Glutamatergic neuron (in vitro differentiated cells): ENCODE measurements around the gene FARS2. TPM values are rescaled to one million over a fixed set of nuclear protein-coding genes. Genes with fewer than 3 reads are reported as not detected.

Experiments
- DNase-seq: peaks from one replicate; pipeline ENCODE4 v3.0.0; 2022
- H3K27ac Mint-ChIP-seq: one replicate; pipeline ENCODE4 v1.8.0; 2020; ENCODE audit warnings: mild to moderate bottlenecking, mixed read lengths, inconsistent platforms; ENCODE audit not compliant: unreplicated experiment
- H3K27me3 Mint-ChIP-seq: one replicate; pipeline ENCODE4 v1.8.0; 2020; ENCODE audit warnings: mild to moderate bottlenecking, moderate library complexity, mixed read lengths, inconsistent platforms; ENCODE audit not compliant: unreplicated experiment
- H3K36me3 Mint-ChIP-seq: one replicate; pipeline ENCODE4 v1.8.0; 2020; ENCODE audit warnings: mild to moderate bottlenecking, mixed read lengths, inconsistent platforms; ENCODE audit not compliant: unreplicated experiment
- H3K4me1 Mint-ChIP-seq: one replicate; pipeline ENCODE4 v1.8.0; 2020; ENCODE audit warnings: mild to moderate bottlenecking, low read depth, mixed read lengths, inconsistent platforms; ENCODE audit not compliant: unreplicated experiment
- H3K4me3 Mint-ChIP-seq: one replicate; pipeline ENCODE4 v1.8.0; 2020; ENCODE audit warnings: mild to moderate bottlenecking, mixed read lengths, inconsistent platforms; ENCODE audit not compliant: unreplicated experiment
- H3K9me3 Mint-ChIP-seq: one replicate; pipeline ENCODE4 v1.8.0; 2020; ENCODE audit warnings: mild to moderate bottlenecking, moderate library complexity, mixed read lengths, inconsistent platforms; ENCODE audit not compliant: unreplicated experiment
- CTCF ChIP-seq: fragments of 200-600 bp; sonication (generic); IDR thresholded peaks from one replicate; pipeline ENCODE4 v1.5.0; 2021; ENCODE audit not compliant: partially characterized antibody, unreplicated experiment
- total RNA-seq: library from RNA; stranded (reverse); fragmentation: NEBNext Ultra II Directional; extraction: Animal tissue kit (Norgen Biotek cat#: 25700); gene quantifications from one replicate; pipeline ENCODE4 v1.2.1, GENCODE V29; 2021; ENCODE audit not compliant: unreplicated experiment

The FARS2 gene
- total RNA-seq, 1 donor from 2014 or later: 14.2 TPM

GRCh38 chr6:5331845-5332442 lies 70.6 kb downstream of the FARS2 start:
- no peaks in the 10 kb centered on the region for H3K27me3 Mint-ChIP-seq
- no peaks in the 10 kb centered on the region for H3K9me3 Mint-ChIP-seq
- H3K27ac Mint-ChIP-seq: no peak overlapping the region
- no peak for TF ChIP-seq CTCF
- DNase-seq: no peak
- H3K36me3 Mint-ChIP-seq: peaks cover 7% of the 10 kb centered on the region
- no peak overlapping the region for H3K4me3 Mint-ChIP-seq
- H3K4me1 Mint-ChIP-seq: peaks cover 2% of the 10 kb centered on the region

GRCh38 chr6:5333658-5334057 lies 72.3 kb downstream of the FARS2 start:
- Mint-ChIP-seq H3K4me3 (no peak overlapping the region), H3K27me3 (no peaks in the 10 kb centered on the region), H3K4me1 (peaks cover 2% of the 10 kb centered on the region), H3K9me3 (no peaks in the 10 kb centered on the region), H3K27ac (no peak overlapping the region), H3K36me3 (no peaks in the 10 kb centered on the region)
- DNase-seq: no peak
- TF ChIP-seq CTCF: no peak

GRCh38 chr6:5334341-5334740 lies 73.0 kb downstream of the FARS2 start:
- DNase-seq: no peak
- no peak for TF ChIP-seq CTCF
- Mint-ChIP-seq H3K4me3 (no peak overlapping the region), H3K9me3 (no peaks in the 10 kb centered on the region), H3K27me3 (no peaks in the 10 kb centered on the region), H3K27ac (no peak overlapping the region), H3K4me1 (peaks cover 2% of the 10 kb centered on the region), H3K36me3 (no peaks in the 10 kb centered on the region)

GRCh38 chr6:5335020-5335419 lies 73.7 kb downstream of the FARS2 start:
- Mint-ChIP-seq H3K27ac (no peak overlapping the region), H3K4me1 (peaks cover 2% of the 10 kb centered on the region)
- no peak for TF ChIP-seq CTCF

GRCh38 chr6:5337573-5337972 lies 76.3 kb downstream of the FARS2 start:
- Mint-ChIP-seq H3K27ac (no peak overlapping the region), H3K4me1 (no peaks in the 10 kb centered on the region), H3K27me3 (no peaks in the 10 kb centered on the region), H3K9me3 (no peaks in the 10 kb centered on the region), H3K36me3 (no peaks in the 10 kb centered on the region), H3K4me3 (no peak overlapping the region)
- no peak for DNase-seq
- no peak for TF ChIP-seq CTCF

More at GRCh38 chr6:5335020-5335419, 73.7 kb downstream of the FARS2 start:
- H3K9me3 Mint-ChIP-seq: no peaks in the 10 kb centered on the region
- no peaks in the 10 kb centered on the region for H3K36me3 Mint-ChIP-seq
- H3K4me3 Mint-ChIP-seq: no peak overlapping the region
- no peak for DNase-seq
- no peaks in the 10 kb centered on the region for H3K27me3 Mint-ChIP-seq
